Body of pancreas (tissue), 4 donors: ENCODE measurements around the gene AQP2.

Experiments
- POLR2A ChIP-seq, 3 donors: fragments of 450-650 bp; IDR thresholded peaks; one replicate each; pipeline ENCODE4 v1.6.1; 2016; ENCODE audit warnings: antibody characterized with exemption in 3 of 3, mild to moderate bottlenecking in 2 of 3
- TF ChIP-seq, protein P1 (sequence below), 7 experiments: fragments of 450-650 bp in 4 of 7; fragments of 200-600 bp in 3 of 7; sonication (generic) in 3 of 7; IDR thresholded peaks; one replicate each; pipeline ENCODE4 v1.5.1; 2016 to 2019; ENCODE audit warnings: antibody characterized with exemption in 7 of 7

DNA sequence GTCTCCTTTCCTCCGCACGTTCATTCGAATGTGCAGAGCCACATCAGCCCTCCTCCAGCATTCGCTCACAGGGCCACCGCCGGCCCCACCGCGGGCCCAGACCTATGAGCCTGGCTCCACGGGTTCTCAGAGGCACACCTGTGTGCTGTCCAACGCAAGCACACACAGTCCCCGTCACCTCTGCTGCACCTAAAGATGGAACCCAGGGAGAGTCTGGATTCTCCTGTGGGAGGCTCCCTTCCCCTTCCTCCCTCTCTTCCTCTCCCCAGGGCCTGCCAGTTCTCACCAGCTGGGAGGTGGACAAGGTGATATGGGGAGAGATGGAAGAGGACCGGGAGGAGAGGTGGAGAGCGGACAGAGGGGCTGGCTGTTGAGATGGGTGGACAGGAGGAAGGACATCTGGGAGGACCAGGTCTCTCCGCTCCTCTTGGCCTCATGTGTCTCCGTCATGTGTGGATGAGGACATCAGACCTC is 17.3 kb downstream of the AQP2 start:
- TF ChIP-seq, protein P1, sequence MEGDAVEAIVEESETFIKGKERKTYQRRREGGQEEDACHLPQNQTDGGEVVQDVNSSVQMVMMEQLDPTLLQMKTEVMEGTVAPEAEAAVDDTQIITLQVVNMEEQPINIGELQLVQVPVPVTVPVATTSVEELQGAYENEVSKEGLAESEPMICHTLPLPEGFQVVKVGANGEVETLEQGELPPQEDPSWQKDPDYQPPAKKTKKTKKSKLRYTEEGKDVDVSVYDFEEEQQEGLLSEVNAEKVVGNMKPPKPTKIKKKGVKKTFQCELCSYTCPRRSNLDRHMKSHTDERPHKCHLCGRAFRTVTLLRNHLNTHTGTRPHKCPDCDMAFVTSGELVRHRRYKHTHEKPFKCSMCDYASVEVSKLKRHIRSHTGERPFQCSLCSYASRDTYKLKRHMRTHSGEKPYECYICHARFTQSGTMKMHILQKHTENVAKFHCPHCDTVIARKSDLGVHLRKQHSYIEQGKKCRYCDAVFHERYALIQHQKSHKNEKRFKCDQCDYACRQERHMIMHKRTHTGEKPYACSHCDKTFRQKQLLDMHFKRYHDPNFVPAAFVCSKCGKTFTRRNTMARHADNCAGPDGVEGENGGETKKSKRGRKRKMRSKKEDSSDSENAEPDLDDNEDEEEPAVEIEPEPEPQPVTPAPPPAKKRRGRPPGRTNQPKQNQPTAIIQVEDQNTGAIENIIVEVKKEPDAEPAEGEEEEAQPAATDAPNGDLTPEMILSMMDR (IDR thresholded peaks at IDR 0.05) = no peak
- no peak for TF ChIP-seq POLR2A (IDR thresholded peaks at IDR 0.05)
